Esophagus (tissue), 2 donors: ENCODE data around the gene KIF1A. TPM values are rescaled to one million over a fixed set of nuclear protein-coding genes. Genes with fewer than 3 reads are reported as not detected.
"Not testable (repeated sequence)": the region's sequence is repeated elsewhere in the genome, so short reads cannot be mapped to it uniquely, and the experiment has no call there.

Source experiments
- H3K27ac ChIP-seq, 2 donors: one replicate each; pipeline ENCODE4 v1.5.1; 2013; ENCODE audit warnings: low read depth in 2 of 2, mild to moderate bottlenecking in 2 of 2, inconsistent platforms in 1 of 2, low read length in 1 of 2, moderate library complexity in 1 of 2
- H3K27me3 ChIP-seq, 2 donors: one replicate each; pipeline ENCODE4 v1.6.1; 2013; ENCODE audit warnings: low read length in 2 of 2, control low read depth in 1 of 2, mild to moderate bottlenecking in 1 of 2; ENCODE audit not compliant: insufficient read depth in 2 of 2, control insufficient read depth in 1 of 2
- H3K36me3 ChIP-seq, 2 donors: one replicate each; pipeline ENCODE4 v1.6.1; 2013; ENCODE audit warnings: low read length in 1 of 2; ENCODE audit not compliant: control insufficient read depth in 2 of 2, insufficient read depth in 2 of 2
- H3K4me1 ChIP-seq, 2 donors: one replicate each; pipeline ENCODE4 v1.6.1; 2013; ENCODE audit warnings: low read length in 1 of 2; ENCODE audit not compliant: control insufficient read depth in 2 of 2, insufficient read depth in 2 of 2
- H3K4me3 ChIP-seq, 2 donors: one replicate each; pipeline ENCODE4 v1.5.1; 2013; ENCODE audit warnings: low read length in 2 of 2, mild to moderate bottlenecking in 2 of 2, low read depth in 1 of 2, moderate library complexity in 1 of 2
- H3K9me3 ChIP-seq, 2 donors: one replicate each; pipeline ENCODE4 v1.6.1; 2013; ENCODE audit warnings: mild to moderate bottlenecking in 2 of 2, low read depth in 1 of 2, low read length in 1 of 2, moderate library complexity in 1 of 2; ENCODE audit not compliant: control insufficient read depth in 2 of 2, insufficient read depth in 1 of 2
- WGBS, 2 donors: extraction: QIAGEN DNeasy Blood & Tissue Kit; methylation state at CpG; one replicate each; pipeline ENCODE4 v1.1.7; 2013; 5-methylcytosine and 5-hydroxymethylcytosine counted together
- polyA plus RNA-seq, 2 donors: library from polyadenylated mRNA; stranded (reverse); fragments of 200-250 nt; gene quantifications; one replicate each; pipeline ENCODE4 v1.2.3, GENCODE V29; 2013
- donor health status: healthy with polysubstance abuse.
- donor health status: Bipolar disorder and iron deficiency.

Gene KIF1A
- polyA plus RNA-seq, 2 donors, result 0.04 to 0.06 TPM

DNA sequence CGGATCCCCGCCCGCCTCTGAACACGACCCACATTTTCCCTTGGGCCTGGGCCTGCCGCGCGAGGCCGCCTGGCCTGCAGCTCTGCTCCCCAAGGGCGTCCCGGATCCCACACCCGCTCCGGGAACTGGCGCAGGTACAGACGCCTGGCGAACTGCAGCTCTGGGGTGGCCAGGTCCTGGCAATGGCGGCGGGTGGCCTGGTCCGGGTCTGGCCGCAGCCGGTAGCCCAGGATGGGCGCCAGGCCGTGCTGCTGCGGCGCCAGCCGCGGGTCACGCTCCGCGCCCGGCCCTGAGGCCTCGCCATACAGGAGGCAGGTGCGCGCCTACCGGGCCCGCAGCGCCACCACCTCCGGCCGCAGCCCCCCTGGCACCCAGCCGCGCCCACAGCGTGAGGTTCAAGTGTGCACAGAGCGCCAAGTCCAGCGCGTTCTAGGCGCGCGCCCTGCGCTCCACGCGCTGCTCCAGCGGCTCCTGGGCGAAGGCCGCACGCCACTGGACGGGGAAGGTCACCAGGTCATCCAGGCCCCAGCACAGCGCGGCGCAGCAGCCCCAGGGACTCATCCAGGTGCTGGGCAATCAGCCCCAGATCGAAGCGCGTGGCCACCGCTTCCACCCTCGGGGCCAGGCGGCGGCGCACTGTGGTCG lies 118.8 kb downstream of the KIF1A start:
- no peaks in the 10 kb centered on the region for H3K27me3 ChIP-seq
- H3K27ac ChIP-seq, result no peak overlapping the region
- H3K4me3 ChIP-seq, result no peak overlapping the region
- no peaks in the 10 kb centered on the region for H3K4me1 ChIP-seq
- no peaks in the 10 kb centered on the region for H3K36me3 ChIP-seq
- 74 to 81% methylated on average over 60 to 67 of the region's 67 CpGs for WGBS, 2 donors
- no peaks in the 10 kb centered on the region for H3K9me3 ChIP-seq

- not testable (repeated sequence) for H3K4me3 ChIP-seq, H3K36me3 ChIP-seq, H3K4me1 ChIP-seq, H3K27ac ChIP-seq, H3K27me3 ChIP-seq, H3K9me3 ChIP-seq
- WGBS, 2 donors, result 63 to 71% methylated on average over 15 to 18 of the region's 21 CpGs
Observed at GRCh38 chr2:240700616-240701015, 119.4 kb downstream of the KIF1A start.

- not testable (repeated sequence) for H3K9me3 ChIP-seq, H3K4me3 ChIP-seq, H3K4me1 ChIP-seq, H3K27ac ChIP-seq, H3K36me3 ChIP-seq, H3K27me3 ChIP-seq
- WGBS, 2 donors, result 38% methylated on average over 7 to 8 of the region's 8 CpGs
Observed at GRCh38 chr2:240699835-240700234, 120.2 kb downstream of the KIF1A start.

DNA sequence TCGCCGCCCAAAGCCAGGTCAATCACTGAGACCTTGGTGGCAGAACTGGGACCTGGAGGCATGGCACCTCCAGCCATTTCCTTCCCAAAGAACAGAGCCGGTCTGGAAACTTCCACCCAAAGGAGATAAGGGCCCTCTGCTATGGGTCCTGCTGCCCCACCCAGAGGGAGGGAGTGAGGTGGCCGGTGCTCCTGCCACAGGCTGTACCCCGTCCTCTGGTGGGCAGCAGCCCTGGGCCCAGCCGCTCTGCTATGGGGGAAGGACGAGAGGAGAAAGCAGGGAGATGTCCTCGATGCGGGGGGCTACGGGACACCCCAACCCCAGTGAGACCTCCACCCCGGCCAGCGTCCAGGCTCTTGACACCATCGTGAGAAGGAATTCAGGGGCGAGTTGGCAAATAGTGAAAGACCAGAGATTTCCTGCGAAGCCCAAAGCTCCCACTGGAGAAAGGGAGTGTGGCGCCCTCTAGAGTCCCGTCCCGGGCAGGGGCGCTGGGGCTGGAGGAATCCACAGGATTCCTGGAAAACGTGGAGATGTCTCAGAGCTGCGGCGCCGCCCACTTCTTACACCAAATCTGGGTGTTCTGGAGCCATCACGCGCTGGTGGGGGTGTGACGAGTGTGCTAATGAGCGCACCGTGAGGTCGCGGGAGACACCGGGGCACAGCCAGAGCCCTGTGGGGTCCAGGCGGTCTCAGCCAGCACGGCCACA lies 121.0 kb downstream of the KIF1A start:
- WGBS, 2 donors, result 73 to 74% methylated on average over 5 to 8 of the region's 33 CpGs
- not testable (repeated sequence) for H3K36me3 ChIP-seq

GRCh38 chr2:240696469-240696868 lies 123.5 kb downstream of the KIF1A start:
- H3K4me1 ChIP-seq, H3K27ac ChIP-seq, H3K9me3 ChIP-seq, H3K27me3 ChIP-seq, H3K36me3 ChIP-seq, H3K4me3 ChIP-seq: not testable (repeated sequence)
- 35 to 60% methylated on average over 2 to 5 of the region's 13 CpGs for WGBS, 2 donors

More for the DNA sequence above, 121.0 kb downstream of the KIF1A start:
- not testable (repeated sequence) for H3K9me3 ChIP-seq, H3K27ac ChIP-seq, H3K4me1 ChIP-seq, H3K4me3 ChIP-seq, H3K27me3 ChIP-seq

- WGBS, 2 donors, result no CpG with 5 or more reads among the region's 19 CpGs
- not testable (repeated sequence) for H3K27me3 ChIP-seq, H3K27ac ChIP-seq, H3K36me3 ChIP-seq, H3K4me3 ChIP-seq, H3K4me1 ChIP-seq, H3K9me3 ChIP-seq
Observed at GRCh38 chr2:240695593-240695992, 124.4 kb downstream of the KIF1A start.

DNA sequence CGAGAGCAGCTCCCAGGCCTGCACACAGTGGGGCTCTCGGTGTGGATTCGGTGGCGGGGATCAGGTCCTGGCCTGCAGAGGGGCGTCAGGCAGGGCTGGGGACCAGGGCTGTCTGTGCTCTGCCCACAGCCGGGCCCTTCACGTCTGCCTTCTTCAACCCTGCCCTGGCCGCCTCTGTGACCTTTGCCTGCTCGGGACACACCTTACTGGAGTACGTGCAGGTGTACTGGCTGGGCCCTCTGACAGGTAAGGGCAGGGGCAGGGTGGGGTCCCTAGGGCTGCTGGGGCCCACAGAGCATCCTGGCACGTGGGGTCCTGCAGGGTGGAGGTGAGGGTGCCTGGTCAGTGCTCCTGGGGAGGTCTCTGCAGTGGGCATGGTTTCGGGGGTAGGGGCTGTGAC lies 125.7 kb downstream of the KIF1A start:
- H3K27me3 ChIP-seq, H3K9me3 ChIP-seq, H3K27ac ChIP-seq, H3K36me3 ChIP-seq, H3K4me1 ChIP-seq, H3K4me3 ChIP-seq: not testable (repeated sequence)
- whole genome bisulfite sequencing, 2 donors, result 67% methylated on average over 2 of the region's 12 CpGs; no CpG with 5 or more reads in 1 of the 2 donors

- not testable (repeated sequence) for H3K27ac ChIP-seq, H3K36me3 ChIP-seq, H3K4me3 ChIP-seq, H3K27me3 ChIP-seq, H3K9me3 ChIP-seq, H3K4me1 ChIP-seq
- WGBS, 2 donors, result 71 to 74% methylated on average over 11 to 18 of the region's 34 CpGs
Observed at GRCh38 chr2:240692583-240693561, 127.1 kb downstream of the KIF1A start.

DNA sequence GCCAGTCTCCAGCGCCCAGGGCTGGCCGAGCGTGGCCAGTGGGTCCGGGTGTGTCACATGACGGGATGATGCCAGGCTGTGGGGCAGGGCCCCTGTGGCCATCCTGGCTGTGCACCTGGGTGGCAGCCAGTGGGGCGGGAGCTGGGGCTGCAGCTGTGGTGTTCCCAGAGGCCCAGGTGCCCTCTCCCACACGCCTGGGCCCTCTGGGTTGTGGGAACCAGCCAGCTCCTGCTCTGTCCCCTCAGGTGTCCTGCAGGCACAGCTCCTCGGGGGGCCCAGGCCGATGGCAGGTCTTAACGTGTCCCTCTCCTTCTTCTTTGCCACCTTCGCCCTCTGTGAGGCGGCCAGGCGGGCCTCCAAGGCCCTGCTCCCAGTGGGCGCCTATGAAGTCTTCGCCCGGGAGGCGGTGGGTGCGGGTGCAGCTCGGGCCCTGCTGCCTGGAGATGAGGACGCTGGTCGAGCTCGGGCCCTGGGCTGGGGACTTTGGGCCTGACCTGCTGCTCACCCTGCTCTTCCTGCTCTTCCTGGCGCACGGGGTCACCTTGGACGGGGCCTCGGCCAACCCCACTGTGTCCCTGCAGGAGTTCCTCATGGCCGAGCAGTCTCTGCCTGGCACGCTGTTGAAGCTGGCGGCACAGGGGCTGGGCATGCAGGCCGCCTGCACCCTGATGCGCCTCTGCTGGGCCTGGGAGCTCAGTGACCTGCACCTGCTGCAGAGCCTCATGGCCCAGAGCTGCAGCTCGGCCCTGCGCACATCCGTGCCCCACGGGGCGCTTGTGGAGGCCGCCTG lies 128.2 kb downstream of the KIF1A start, which contains the start of gene AQP12A:
Gene AQP12A (plus strand): TSS at position 236 of the 790 bp plus-strand sequence. CDS start 48 bp downstream, at position 284.
- not testable (repeated sequence) for H3K9me3 ChIP-seq, H3K4me1 ChIP-seq, H3K27me3 ChIP-seq, H3K4me3 ChIP-seq, H3K27ac ChIP-seq, H3K36me3 ChIP-seq
- WGBS, 2 donors, result 74 to 83% methylated on average over 13 to 30 of the region's 37 CpGs
